GM12878 (cell line): ENCODE results near the gene COMMD1.
A peak's percentile ranks its signal among the peaks of the same experiment; 100 is the strongest.

Experiments
- YY1 ChIP-seq: IDR thresholded peaks from 2 replicates; pipeline ENCODE4 v1.6.1; 2011; ENCODE audit warnings: low read depth, mild to moderate bottlenecking, low read length
- TF ChIP-seq, protein P1 (sequence below), 3 experiments: IDR thresholded peaks in 2 of 3; conservative IDR thresholded peaks in 1 of 3; 2 replicates each; pipeline ENCODE4 v1.5.1; 2011; ENCODE audit warnings: low read depth in 3 of 3, low read length in 3 of 3, mild to moderate bottlenecking in 3 of 3, control low read depth in 2 of 3, moderate library complexity in 2 of 3, inconsistent platforms in 1 of 3, mixed read lengths in 1 of 3; ENCODE audit not compliant: control insufficient read depth in 2 of 3, insufficient read depth in 1 of 3; ENCODE audit errors: extremely low read depth in 1 of 3

GRCh38 chr2:61888267-61889055 is 17.0 kb upstream of the COMMD1 start, which contains the start of gene CCT4:
- TF ChIP-seq YY1 = peak; percentile 76
- TF ChIP-seq, protein P1, sequence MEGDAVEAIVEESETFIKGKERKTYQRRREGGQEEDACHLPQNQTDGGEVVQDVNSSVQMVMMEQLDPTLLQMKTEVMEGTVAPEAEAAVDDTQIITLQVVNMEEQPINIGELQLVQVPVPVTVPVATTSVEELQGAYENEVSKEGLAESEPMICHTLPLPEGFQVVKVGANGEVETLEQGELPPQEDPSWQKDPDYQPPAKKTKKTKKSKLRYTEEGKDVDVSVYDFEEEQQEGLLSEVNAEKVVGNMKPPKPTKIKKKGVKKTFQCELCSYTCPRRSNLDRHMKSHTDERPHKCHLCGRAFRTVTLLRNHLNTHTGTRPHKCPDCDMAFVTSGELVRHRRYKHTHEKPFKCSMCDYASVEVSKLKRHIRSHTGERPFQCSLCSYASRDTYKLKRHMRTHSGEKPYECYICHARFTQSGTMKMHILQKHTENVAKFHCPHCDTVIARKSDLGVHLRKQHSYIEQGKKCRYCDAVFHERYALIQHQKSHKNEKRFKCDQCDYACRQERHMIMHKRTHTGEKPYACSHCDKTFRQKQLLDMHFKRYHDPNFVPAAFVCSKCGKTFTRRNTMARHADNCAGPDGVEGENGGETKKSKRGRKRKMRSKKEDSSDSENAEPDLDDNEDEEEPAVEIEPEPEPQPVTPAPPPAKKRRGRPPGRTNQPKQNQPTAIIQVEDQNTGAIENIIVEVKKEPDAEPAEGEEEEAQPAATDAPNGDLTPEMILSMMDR (IDR thresholded peaks at IDR 0.05 in 2 of 3, conservative IDR thresholded peaks at IDR 0.05 in 1 of 3; ENCODE audit: control insufficient read depth in 2 of 3, extremely low read depth in 1 of 3, insufficient read depth in 1 of 3, low read depth in 3 of 3, low read length in 3 of 3) = no peak
